ENCODE data around the gene ST6GALNAC5.

ST6GALNAC5 gene

GRCh38 chr1:76881762-76882161, 14.5 kb downstream of the ST6GALNAC5 start:
- Histone ChIP-seq H3K9ac (no peak overlapping the region), H4K20me1 (no peaks in the 10 kb centered on the region), H3K27me3 (no peaks in the 10 kb centered on the region), H3K4me1 (no peaks in the 10 kb centered on the region), H3K4me2 (no peak overlapping the region), H3K4me3 (no peak overlapping the region), H3K9me3 (replicated peaks in 1 of 11) (no peaks in the 10 kb centered on the region), H3K36me3 (no peaks in the 10 kb centered on the region), H3K27ac (no peak overlapping the region)
- TF ChIP-seq Cebpa-rat (IDR thresholded peaks at IDR 0.05), result no peak

- no peaks in the 10 kb centered on the region for H3K27me3 ChIP-seq
- H4K20me1 ChIP-seq, result no peaks in the 10 kb centered on the region
- no peaks in the 10 kb centered on the region for H3K36me3 ChIP-seq
- no peak overlapping the region for H3K4me2 ChIP-seq
- H3K9ac ChIP-seq, result no peak overlapping the region
- H3K4me1 ChIP-seq, result no peaks in the 10 kb centered on the region
- peaks cover 0 to 7% (median 0%) of the 10 kb centered on the region in 11 experiments; a peak in 2 of 22 replicates for H3K9me3 ChIP-seq (replicated peaks in 1 of 11)
- no peak overlapping the region for H3K27ac ChIP-seq
- TF ChIP-seq Cebpa-rat (IDR thresholded peaks at IDR 0.05), result no peak
- H3K4me3 ChIP-seq, result no peak overlapping the region
These were observed 24.8 kb downstream of the ST6GALNAC5 start for GRCh38 chr1:76891931-76892622.

GRCh38 chr1:76892675-76893074, 25.4 kb downstream of the ST6GALNAC5 start:
- H3K4me2 ChIP-seq, result no peak overlapping the region
- no peak for TF ChIP-seq Cebpa-rat (IDR thresholded peaks at IDR 0.05)
- H3K4me3 ChIP-seq, result no peak overlapping the region
- no peak overlapping the region for H3K27ac ChIP-seq
- H4K20me1 ChIP-seq, result no peaks in the 10 kb centered on the region
- H3K27me3 ChIP-seq, result no peaks in the 10 kb centered on the region
- no peak overlapping the region for H3K9ac ChIP-seq
- H3K9me3 ChIP-seq (replicated peaks in 1 of 11), result peaks cover 0 to 7% (median 0%) of the 10 kb centered on the region in 11 experiments; a peak in 2 of 22 replicates
- no peaks in the 10 kb centered on the region for H3K4me1 ChIP-seq
- H3K36me3 ChIP-seq, result no peaks in the 10 kb centered on the region

GRCh38 chr1:76901158-76901767, 34.0 kb downstream of the ST6GALNAC5 start:
- Histone ChIP-seq H3K9me3 (replicated peaks in 1 of 11) (no peaks in the 10 kb centered on the region), H3K4me1 (peaks cover 0 to 6% (median 0%) of the 10 kb centered on the region in 10 experiments; a peak in 7 of 20 replicates), H4K20me1 (no peaks in the 10 kb centered on the region), H3K27ac (no peak overlapping the region), H3K9ac (no peak overlapping the region), H3K36me3 (no peaks in the 10 kb centered on the region), H3K27me3 (no peaks in the 10 kb centered on the region), H3K4me3 (no peak overlapping the region), H3K4me2 (no peak overlapping the region)
- no peak for TF ChIP-seq Cebpa-rat (IDR thresholded peaks at IDR 0.05)

- peaks cover 0 to 9% (median 0%) of the 10 kb centered on the region in 10 experiments; a peak in 7 of 20 replicates for H3K4me1 ChIP-seq
- H3K27ac ChIP-seq, result no peak overlapping the region
- H3K9ac ChIP-seq, result no peak overlapping the region
- no peaks in the 10 kb centered on the region for H4K20me1 ChIP-seq
- no peaks in the 10 kb centered on the region for H3K27me3 ChIP-seq
- H3K36me3 ChIP-seq, result no peaks in the 10 kb centered on the region
- H3K4me2 ChIP-seq, result peak overlapping the region in 4 of 11 experiments; percentile 20 to 25 (median 22); a peak in 5 of 22 replicates
- H3K4me3 ChIP-seq, result no peak overlapping the region
- TF ChIP-seq Cebpa-rat (IDR thresholded peaks at IDR 0.05), result no peak
- H3K9me3 ChIP-seq (replicated peaks in 1 of 11), result no peaks in the 10 kb centered on the region
These were observed 38.8 kb downstream of the ST6GALNAC5 start for GRCh38 chr1:76905876-76906595.

- Histone ChIP-seq H4K20me1 (no peaks in the 10 kb centered on the region), H3K9ac (no peak overlapping the region), H3K9me3 (replicated peaks in 1 of 11) (no peaks in the 10 kb centered on the region), H3K4me2 (no peak overlapping the region), H3K36me3 (no peaks in the 10 kb centered on the region), H3K27me3 (no peaks in the 10 kb centered on the region), H3K4me1 (peaks cover 0 to 9% (median 0%) of the 10 kb centered on the region in 10 experiments; a peak in 7 of 20 replicates), H3K27ac (no peak overlapping the region), H3K4me3 (no peak overlapping the region)
- no peak for TF ChIP-seq Cebpa-rat (IDR thresholded peaks at IDR 0.05)
These were observed 42.0 kb downstream of the ST6GALNAC5 start for GRCh38 chr1:76909311-76909710.

- no peaks in the 10 kb centered on the region for H4K20me1 ChIP-seq
- H3K4me2 ChIP-seq, result no peak overlapping the region
- H3K36me3 ChIP-seq, result no peaks in the 10 kb centered on the region
- H3K4me3 ChIP-seq, result no peak overlapping the region
- H3K9ac ChIP-seq, result no peak overlapping the region
- no peaks in the 10 kb centered on the region for H3K9me3 ChIP-seq (replicated peaks in 1 of 11)
- no peak for TF ChIP-seq Cebpa-rat (IDR thresholded peaks at IDR 0.05)
- no peaks in the 10 kb centered on the region for H3K27me3 ChIP-seq
- H3K27ac ChIP-seq, result no peak overlapping the region
- H3K4me1 ChIP-seq, result no peaks in the 10 kb centered on the region
These were observed 51.8 kb downstream of the ST6GALNAC5 start for GRCh38 chr1:76919085-76919484.

GRCh38 chr1:76921590-76921989, 54.3 kb downstream of the ST6GALNAC5 start:
- Histone ChIP-seq H3K9ac (no peak overlapping the region), H3K27ac (no peak overlapping the region), H3K9me3 (replicated peaks in 1 of 11) (no peaks in the 10 kb centered on the region), H4K20me1 (no peaks in the 10 kb centered on the region), H3K27me3 (no peaks in the 10 kb centered on the region), H3K4me2 (no peak overlapping the region), H3K4me1 (no peaks in the 10 kb centered on the region), H3K36me3 (no peaks in the 10 kb centered on the region), H3K4me3 (no peak overlapping the region)
- no peak for TF ChIP-seq Cebpa-rat (IDR thresholded peaks at IDR 0.05)

- no peaks in the 10 kb centered on the region for H4K20me1 ChIP-seq
- H3K9me3 ChIP-seq (replicated peaks in 1 of 11), result peaks cover under 1 to 3% (median 2%) of the 10 kb centered on the region in 11 experiments; a peak in 15 of 22 replicates
- no peaks in the 10 kb centered on the region for H3K36me3 ChIP-seq
- H3K4me3 ChIP-seq, result no peak overlapping the region
- no peak overlapping the region for H3K9ac ChIP-seq
- TF ChIP-seq Cebpa-rat (IDR thresholded peaks at IDR 0.05), result no peak
- no peaks in the 10 kb centered on the region for H3K4me1 ChIP-seq
- H3K27ac ChIP-seq, result no peak overlapping the region
- no peaks in the 10 kb centered on the region for H3K27me3 ChIP-seq
- H3K4me2 ChIP-seq, result no peak overlapping the region
These were observed 58.5 kb downstream of the ST6GALNAC5 start for GRCh38 chr1:76925825-76926224.
